NCI-H526 treated with DMSO at 0.1 percent for 48 hours (cell line): ENCODE measurements around the gene ZNF506.
"Not testable (repeated sequence)": the region's sequence is repeated elsewhere in the genome, so short reads cannot be mapped to it uniquely, and the experiment has no call there.

Source experiments
- DNase-seq: peaks from one replicate; lab custom pipeline; 2025; lab: John Stamatoyannopoulos, UW

The ZNF506 gene

GRCh38 chr19:19778666-19779065 lies 42.9 kb downstream of the ZNF506 start:
- no peak for DNase-seq

GRCh38 chr19:19777692-19778091 lies 43.9 kb downstream of the ZNF506 start:
- no peak for DNase-seq

DNA sequence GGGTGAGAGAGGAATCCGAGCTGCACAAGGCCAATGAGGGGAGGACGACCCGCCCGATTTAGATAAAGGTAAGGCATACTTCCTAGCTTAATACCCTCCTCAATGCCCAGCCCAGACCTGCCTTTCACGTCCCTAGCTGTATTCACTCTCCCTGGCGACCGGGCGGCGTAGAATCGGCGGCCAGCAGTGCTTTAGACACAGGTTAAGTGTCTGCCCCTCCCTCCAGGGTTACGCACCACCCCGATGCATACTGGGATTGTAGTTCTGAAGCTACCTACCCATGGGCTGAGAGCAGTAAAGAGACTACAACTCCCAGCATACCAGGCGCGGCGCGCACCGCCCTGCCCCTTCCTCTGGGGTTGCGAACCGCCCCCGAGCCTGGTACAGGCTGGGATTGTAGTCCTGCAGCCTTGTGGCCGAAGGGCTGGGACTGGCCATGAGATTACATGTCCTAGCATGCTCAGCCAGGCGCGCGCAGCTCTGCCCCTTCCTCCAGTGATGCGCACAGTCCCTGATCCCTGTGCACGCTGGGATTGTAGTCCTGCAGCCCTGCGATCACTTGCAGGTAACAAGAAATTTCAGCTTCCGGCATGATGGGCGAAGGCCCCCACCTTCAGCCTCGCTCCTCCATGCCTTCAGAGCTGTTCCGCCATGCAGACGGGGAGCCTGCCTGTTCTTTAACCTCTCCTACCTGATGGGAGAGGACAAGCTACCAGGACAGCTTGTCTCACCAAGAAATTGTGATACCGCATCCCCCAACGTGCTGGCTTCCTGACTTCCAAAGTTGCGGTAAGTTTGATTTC lies 45.1 kb downstream of the ZNF506 start:
- peak; percentile 91 for DNase-seq

DNA sequence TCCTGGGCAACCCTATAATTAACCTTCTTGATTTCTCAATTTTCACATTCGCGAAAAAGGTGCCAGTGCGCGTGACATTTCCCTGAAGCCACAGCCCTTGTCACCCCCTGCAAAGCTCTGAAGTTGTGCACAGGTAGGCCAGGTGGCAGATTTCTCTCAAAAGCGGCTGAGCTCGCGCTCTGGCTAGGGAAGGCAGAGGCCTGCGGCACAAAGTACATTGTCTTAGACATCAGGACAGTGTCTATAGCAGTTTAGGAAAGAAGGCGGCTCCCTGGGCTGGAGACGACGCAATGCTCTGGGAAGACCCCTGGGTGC lies 45.7 kb downstream of the ZNF506 start:
- no peak for DNase-seq

DNA sequence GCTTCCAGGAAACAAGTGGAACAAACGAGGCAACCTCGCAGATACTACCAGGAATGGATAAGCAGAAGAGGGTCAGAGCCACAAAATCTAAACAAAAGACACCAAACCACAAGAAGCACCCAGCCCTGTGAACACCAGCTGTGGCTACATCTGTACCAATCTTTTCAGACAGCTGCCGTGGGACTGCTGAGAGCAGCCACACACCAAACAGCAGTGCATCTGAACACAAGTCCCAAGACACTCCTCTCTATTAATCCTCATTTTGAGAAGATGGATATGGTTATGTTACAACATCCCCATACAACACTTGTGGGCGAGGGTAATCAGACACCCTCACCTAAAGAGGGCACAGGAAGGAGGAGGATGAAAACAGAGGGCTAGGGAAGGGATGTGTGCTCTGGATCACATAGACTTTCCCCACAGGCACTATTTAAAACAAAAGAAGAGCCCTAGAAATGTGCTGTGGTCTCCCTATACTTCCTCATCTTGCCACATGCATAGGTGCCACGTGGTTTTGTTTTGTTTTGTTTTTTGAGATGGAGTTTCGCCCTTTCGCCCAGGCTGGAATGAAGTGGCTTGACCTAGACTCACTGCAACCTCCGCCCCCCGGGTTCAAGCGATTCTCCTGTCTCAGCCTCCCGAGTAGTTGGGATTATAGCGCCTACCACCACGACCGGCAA lies 47.1 kb downstream of the ZNF506 start:
- DNase-seq, result no peak

DNA sequence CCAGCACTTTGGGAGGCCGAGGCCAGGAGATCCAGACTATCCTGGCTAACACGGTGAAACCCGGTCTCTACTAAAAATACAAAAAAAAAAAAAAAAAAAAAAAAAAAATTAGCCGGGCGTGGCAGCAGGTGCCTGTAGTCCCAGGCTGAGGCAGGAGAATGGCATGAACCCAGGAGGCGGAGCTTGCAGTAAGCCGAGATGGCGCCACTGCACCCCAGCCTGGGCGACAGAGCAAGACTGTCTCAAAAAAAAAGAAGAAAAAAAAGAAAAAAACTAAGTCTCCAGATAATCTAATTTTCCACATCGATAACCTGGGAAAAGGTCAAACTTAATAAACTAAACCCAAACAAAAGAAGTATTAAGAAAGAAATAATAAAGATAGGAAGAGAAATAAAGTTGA lies 49.6 kb downstream of the ZNF506 start:
- DNase-seq, result not testable (repeated sequence)

DNA sequence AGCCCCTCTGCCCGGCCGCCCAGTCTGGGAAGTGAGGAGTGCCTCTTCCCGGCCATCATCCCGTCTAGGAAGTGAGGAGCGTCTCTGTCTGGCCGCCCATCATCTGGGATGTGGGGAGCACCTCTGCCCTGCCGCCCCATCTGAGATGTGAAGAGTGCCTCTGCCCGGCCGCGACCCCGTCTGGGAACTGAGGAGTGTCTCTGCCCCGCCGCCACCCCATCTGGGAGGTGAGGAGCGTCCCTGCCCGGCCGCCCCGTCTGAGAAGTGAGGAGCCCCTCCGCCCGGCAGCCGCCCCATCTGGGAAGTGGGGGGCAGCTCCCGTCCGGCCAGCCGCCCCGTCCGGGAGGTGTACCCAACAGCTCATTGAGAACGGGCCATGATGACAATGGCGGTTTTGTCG lies 51.6 kb downstream of the ZNF506 start:
- DNase-seq, result not testable (repeated sequence)

GRCh38 chr19:19758164-19758563 lies 63.4 kb downstream of the ZNF506 start:
- no peak for DNase-seq

DNA sequence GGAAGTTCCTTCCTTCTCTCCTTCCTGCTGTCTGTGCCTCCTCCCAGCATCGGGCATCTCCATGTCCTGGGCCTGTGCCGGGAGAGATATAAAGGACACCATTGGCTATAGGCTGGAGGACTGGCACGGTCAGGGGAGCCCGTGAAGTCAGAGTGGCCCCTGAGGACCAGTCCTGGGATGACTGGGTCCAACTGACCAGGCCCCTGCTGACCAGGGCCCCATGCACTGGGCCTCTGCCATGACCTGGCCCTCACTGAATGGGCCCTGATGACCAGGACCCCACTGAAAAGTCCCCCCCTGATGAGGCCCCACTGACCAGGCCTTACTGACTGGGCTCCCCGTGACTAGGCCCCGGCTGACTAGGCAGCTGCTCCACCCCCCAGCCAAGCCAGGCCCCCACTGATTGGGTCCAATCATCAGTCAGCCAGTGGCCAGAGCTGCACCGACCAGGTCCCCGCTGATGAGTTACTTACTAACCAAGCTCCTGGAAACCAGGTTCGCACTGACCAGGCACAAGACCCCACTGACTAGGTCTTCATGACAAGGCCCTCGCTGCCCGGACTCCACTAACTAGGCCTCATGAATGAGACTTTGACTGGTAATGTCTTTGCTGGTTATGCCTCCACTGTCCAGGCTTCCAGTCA lies 68.7 kb downstream of the ZNF506 start:
- DNase-seq, result no peak

DNA sequence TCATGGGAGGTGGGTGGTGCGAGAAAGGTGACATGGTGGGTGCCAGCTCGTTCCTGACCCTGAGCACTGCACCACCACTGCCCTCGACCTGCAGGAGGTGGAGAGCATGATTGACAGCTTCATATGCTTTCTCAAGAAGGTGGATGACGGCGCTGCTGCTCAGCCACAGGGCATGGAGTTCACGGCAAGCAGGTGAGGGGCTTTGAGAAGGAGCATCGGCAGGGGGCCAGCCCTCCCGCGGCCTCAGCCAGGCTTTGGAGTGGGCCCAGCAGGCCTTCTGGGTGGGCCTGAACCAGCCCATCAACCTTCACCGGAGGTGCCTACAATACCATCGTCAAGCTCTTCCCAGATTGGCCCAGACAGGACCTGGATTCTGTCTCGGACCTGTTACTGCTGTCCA lies 69.7 kb downstream of the ZNF506 start:
- no peak for DNase-seq

- DNase-seq, result no peak
Observed at GRCh38 chr19:19750842-19751790, 70.4 kb downstream of the ZNF506 start.

DNA sequence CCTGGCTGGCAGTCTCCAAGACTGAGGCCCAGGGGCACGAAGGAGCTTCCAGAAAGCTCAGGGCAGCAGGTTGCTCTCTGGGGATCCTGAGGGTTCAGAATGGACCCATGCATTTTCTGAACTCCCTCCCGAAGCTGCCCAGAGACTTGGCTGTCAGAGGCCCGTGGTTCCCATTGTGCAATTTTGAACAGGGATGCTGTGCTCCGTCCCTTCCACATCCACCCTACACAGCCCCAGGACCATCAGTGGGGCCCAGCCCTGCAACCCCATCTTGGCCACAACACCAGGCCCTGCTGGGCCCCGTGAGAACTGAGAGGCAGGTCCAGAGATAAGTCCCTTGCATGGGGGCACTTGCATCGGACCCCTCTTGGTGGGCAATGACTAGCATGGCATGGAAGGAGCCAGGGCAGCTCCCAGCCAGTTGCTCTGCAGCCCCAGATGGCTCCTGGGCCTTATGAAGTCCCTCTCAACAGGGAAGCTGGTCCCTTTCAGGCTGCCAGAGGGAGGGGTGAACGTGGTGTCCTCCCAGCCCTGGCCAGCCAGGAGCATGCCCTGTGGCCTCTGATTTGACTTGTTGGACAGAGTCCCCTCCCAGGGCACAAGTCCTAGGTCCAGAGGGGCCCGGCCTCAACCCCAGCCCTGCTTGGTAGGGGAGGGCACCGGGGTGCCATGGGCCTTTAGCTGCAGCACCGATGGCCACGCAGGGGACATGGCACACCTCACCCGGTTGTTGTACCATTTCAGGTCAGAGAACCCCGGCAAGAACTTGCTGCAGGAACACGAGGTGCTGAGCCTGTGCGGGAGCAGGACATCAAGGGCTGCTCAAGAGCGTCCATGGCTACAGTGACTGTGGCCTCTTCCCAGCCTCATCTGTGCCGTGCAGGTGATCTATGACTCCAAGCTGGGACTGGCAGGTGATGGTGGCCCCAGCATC lies 71.4 kb downstream of the ZNF506 start:
- no peak for DNase-seq

DNA sequence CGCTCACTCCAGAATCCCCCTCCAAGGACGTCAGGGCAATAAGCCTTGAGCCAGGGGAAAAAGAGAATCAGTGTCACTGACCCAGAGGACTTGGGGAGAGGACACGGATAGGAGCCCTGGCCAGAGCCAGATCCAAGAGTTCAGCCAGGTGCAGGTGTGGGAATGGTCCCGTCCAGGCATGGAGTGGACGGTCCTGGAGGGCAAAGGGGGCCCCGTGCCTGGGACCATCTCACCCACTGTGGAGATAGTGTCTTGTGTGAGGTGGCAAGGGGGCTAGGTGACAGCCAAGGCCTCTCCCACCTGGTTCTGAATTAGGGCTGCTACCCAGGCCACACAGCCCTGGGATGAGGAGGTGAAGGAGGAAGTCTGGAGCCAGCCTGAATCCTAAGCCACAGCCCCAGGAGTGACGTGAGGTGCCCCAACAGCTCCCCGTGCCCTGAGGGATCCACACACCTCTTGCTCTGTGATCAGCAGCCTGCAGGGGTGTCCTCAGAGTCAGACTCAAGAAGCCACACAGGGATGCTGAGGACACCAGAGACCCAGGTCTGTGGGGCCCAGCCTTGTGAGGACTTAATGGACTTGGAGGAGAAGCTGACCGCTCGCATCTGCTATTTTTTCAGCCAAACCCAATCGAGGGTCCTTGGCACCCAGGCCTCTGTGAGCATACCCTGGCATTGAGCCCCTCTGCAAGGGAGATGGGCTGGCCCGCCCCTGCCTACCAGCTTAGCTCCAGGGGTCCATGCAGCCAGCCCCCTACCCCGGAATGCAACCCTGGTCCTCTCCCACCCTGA lies 72.2 kb downstream of the ZNF506 start:
- no peak for DNase-seq

GRCh38 chr19:19748249-19748938 lies 73.2 kb downstream of the ZNF506 start:
- no peak for DNase-seq

- DNase-seq, result no peak
Observed at GRCh38 chr19:19747357-19748220, 74.0 kb downstream of the ZNF506 start.

DNA sequence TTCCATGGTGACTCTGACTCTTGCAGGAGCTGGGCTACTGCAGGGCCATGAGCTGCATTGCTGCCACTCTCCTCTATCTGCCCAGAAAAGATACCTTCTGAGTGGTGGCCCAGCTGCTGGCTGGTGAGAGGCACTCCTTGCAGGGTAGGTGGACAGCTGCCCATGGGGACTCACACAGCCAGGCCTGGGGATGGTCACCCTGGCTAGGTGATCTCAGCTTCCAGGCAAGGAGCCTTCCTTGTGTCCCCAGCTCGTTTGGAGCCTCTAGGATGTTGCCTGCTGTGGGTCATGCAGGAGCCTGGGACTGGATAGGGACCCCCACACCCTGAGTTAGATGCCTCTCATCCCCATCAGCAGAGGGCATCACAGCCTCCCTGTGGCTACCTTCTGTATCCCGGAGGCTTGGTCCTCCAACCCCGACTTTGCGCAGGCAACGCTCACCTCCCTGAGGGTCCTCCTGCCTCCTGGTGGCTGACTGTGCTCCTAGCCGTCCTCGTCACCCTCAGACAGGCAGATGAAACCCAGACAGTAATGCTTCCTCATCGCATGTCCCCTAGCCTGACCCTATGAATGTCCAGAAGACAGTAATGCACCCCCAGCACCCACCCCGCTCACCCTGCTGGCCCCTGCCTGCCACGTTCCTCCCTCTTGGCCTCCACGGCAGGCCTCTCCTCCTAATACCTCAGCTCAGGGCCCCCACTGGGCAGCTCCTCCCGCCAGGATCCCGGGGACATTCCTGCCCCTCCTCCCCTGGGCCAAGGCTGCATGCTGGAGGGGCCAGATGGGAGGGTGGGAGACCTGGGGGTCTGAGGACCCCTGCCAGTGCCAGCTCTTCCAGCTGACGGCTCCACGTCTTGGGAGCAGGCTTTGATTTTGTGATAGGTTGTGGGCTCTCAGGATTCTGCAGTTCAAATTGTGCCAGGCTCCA lies 75.0 kb downstream of the ZNF506 start:
- DNase-seq, result no peak

DNA sequence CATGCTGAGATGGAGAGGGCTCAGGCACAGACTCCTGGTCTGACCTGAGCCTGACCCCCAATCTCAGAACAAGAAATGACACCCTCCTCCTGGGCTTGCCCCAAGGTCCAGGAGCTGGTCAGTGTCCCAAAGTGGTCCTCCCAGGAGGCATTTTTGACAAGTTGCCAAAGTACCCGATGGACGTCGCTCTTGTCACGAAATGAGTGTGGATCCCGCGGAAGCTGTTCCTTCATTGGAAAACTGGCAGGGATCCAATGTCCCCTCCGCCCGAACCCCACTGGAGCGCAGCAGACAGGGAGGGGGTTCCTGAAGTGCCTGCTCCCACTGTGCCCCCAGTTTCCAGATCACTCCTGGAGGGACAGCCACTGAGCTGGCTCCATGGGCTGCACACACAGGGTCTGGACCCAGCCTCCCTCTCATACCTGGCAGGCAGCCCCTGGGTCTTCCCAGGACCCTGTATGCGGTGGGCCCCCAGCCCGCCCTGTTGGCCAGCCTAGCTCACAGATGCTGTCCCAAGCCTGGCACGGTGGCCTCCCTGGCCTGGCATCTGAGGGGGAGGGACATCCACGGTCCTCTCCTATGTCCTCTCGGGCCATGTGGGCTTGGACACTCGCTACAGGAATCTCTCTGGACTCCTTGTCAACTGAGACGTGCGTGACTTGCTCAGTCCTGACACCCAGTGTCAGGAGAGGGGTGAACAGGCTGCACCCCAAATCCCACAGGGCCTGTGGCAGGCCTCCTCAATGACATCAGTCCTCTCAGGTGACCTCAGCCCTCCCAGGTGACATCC lies 75.9 kb downstream of the ZNF506 start:
- no peak for DNase-seq
